ENCODE data around the gene PCNX1. TPM values are rescaled to one million over a fixed set of nuclear protein-coding genes. Genes with fewer than 3 reads are reported as not detected.
A peak's percentile ranks its signal among the peaks of the same experiment; 100 is the strongest.

The PCNX1 gene
- polyA plus RNA-seq, 3 donors = 7.3 to 26.7 (median 8.1) TPM

GRCh38 chr14:71116568-71117122 is 209.4 kb downstream of the PCNX1 start:
- no peak for TF ChIP-seq CTCF (IDR thresholded peaks at IDR 0.05)
- H3K9me3 Mint-ChIP-seq = peaks cover 0 to 2% (median 0%) of the 10 kb centered on the region in 7 donors
- H3K36me3 Mint-ChIP-seq = peaks cover 42 to 51% of the 10 kb centered on the region in 2 donors
- no peak overlapping the region for H2AFZ ChIP-seq (ENCODE audit: insufficient read depth, low read depth, low read length, poor library complexity, severe bottlenecking)
- H3K36me3 ChIP-seq (replicated peaks in 1 of 2; ENCODE audit: control insufficient read depth in 1 of 2, insufficient read depth in 2 of 2, low read length in 2 of 2) = peaks cover 20 to 59% of the 10 kb centered on the region in 2 donors
- H3K4me3 Mint-ChIP-seq = no peak overlapping the region
- H3K4me3 ChIP-seq (replicated peaks in 1 of 3; ENCODE audit: low read depth in 2 of 3, low read length in 3 of 3) = no peak overlapping the region
- H3K27me3 Mint-ChIP-seq (ENCODE audit: low read depth in 3 of 3) = no peaks in the 10 kb centered on the region
- no peaks in the 10 kb centered on the region for H4K20me1 ChIP-seq (ENCODE audit: insufficient read depth, low read length)
- H3K27me3 ChIP-seq (ENCODE audit: control insufficient read depth in 2 of 2, insufficient read depth in 2 of 2, low read length in 2 of 2) = no peaks in the 10 kb centered on the region
- no peak for DNase-seq
- no peaks in the 10 kb centered on the region for H3K4me1 Mint-ChIP-seq
- no peaks in the 10 kb centered on the region for H3K79me2 ChIP-seq (ENCODE audit: insufficient read depth, low read length)
- 100% methylated on average over 4 of the region's 8 CpGs for WGBS (ENCODE audit: insufficient coverage)
- no peak overlapping the region for H3K27ac ChIP-seq (ENCODE audit: low read depth in 1 of 2, low read length in 2 of 2)
- H3K27ac Mint-ChIP-seq = peak overlapping the region in 1 of 7 donors; percentile 20
- intact Hi-C loops (cut with micrococcal nuclease) = no loop called here
- no peak overlapping the region for H3K4me2 ChIP-seq (replicated peaks; ENCODE audit: extremely low read depth, low read length, poor library complexity, severe bottlenecking)
- no peaks in the 10 kb centered on the region for H3K9me3 ChIP-seq (replicated peaks in 1 of 2; ENCODE audit: control insufficient read depth in 1 of 2, insufficient read depth in 1 of 2, low read length in 2 of 2)
- no peak overlapping the region for H3K9ac ChIP-seq (ENCODE audit: insufficient read depth, low read length, poor library complexity, severe bottlenecking)
- H3K4me1 ChIP-seq (ENCODE audit: control insufficient read depth in 1 of 2, insufficient read depth in 2 of 2, low read length in 2 of 2) = no peaks in the 10 kb centered on the region

- no peak overlapping the region for H2AFZ ChIP-seq (ENCODE audit: insufficient read depth, low read depth, low read length, poor library complexity, severe bottlenecking)
- DNase-seq = no peak
- H3K9ac ChIP-seq (ENCODE audit: insufficient read depth, low read length, poor library complexity, severe bottlenecking) = no peak overlapping the region
- no peak for TF ChIP-seq CTCF (IDR thresholded peaks at IDR 0.05)
- intact Hi-C loops (cut with micrococcal nuclease) = no loop called here
- H3K4me1 ChIP-seq (ENCODE audit: control insufficient read depth in 1 of 2, insufficient read depth in 2 of 2, low read length in 2 of 2) = no peaks in the 10 kb centered on the region
- peaks cover 9 to 45% of the 10 kb centered on the region in 2 donors for H3K36me3 ChIP-seq (replicated peaks in 1 of 2; ENCODE audit: control insufficient read depth in 1 of 2, insufficient read depth in 2 of 2, low read length in 2 of 2)
- no peak overlapping the region for H3K4me3 Mint-ChIP-seq
- no peak overlapping the region for H3K4me2 ChIP-seq (replicated peaks; ENCODE audit: extremely low read depth, low read length, poor library complexity, severe bottlenecking)
- H3K36me3 Mint-ChIP-seq = peaks cover 31 to 38% of the 10 kb centered on the region in 2 donors
- peaks cover 0 to 2% (median 0%) of the 10 kb centered on the region in 7 donors for H3K9me3 Mint-ChIP-seq
- H3K9me3 ChIP-seq (replicated peaks in 1 of 2; ENCODE audit: control insufficient read depth in 1 of 2, insufficient read depth in 1 of 2, low read length in 2 of 2) = no peaks in the 10 kb centered on the region
- no peaks in the 10 kb centered on the region for H3K27me3 Mint-ChIP-seq (ENCODE audit: low read depth in 3 of 3)
- H3K27ac Mint-ChIP-seq = peak overlapping the region in 1 of 7 donors; percentile 26
- WGBS (ENCODE audit: insufficient coverage) = 92% methylated on average over 4 of the region's 10 CpGs
- H4K20me1 ChIP-seq (ENCODE audit: insufficient read depth, low read length) = no peaks in the 10 kb centered on the region
- H3K27me3 ChIP-seq (ENCODE audit: control insufficient read depth in 2 of 2, insufficient read depth in 2 of 2, low read length in 2 of 2) = no peaks in the 10 kb centered on the region
- no peaks in the 10 kb centered on the region for H3K79me2 ChIP-seq (ENCODE audit: insufficient read depth, low read length)
- peak overlapping the region in 1 of 2 donors; percentile 9 for H3K27ac ChIP-seq (ENCODE audit: low read depth in 1 of 2, low read length in 2 of 2)
- no peak overlapping the region for H3K4me3 ChIP-seq (replicated peaks in 1 of 3; ENCODE audit: low read depth in 2 of 3, low read length in 3 of 3)
- H3K4me1 Mint-ChIP-seq = no peaks in the 10 kb centered on the region
Observed at GRCh38 chr14:71117839-71118743, 210.8 kb downstream of the PCNX1 start.

All from CD14-positive monocyte (primary cell).